Measurements from ENCODE around the gene A1CF. TPM values are rescaled to one million over a fixed set of nuclear protein-coding genes. Genes with fewer than 3 reads are reported as not detected.

A1CF gene
- total and polyA plus RNA-seq, 12 donors, result 0.04 to 0.07 (median 0.04) TPM; not detected in 9

GRCh38 chr10:50830066-50830465, 55.4 kb downstream of the A1CF start:
- 78 to 95% (median 92%) methylated on average over 1 of the region's 1 CpG for WGBS, 4 donors
- intact Hi-C loops (cut with DNase I), result no loop called here
- Histone ChIP-seq H3K4me3 (no peak overlapping the region), H3K9me3 (replicated peaks in 1 of 3) (no peaks in the 10 kb centered on the region), H3K4me1 (replicated peaks in 1 of 2) (no peaks in the 10 kb centered on the region), H3K27ac (no peak overlapping the region), H3K36me3 (replicated peaks in 1 of 2) (no peaks in the 10 kb centered on the region), H3K27me3 (no peaks in the 10 kb centered on the region)
- TF ChIP-seq POLR2A (IDR thresholded peaks at IDR 0.05) (no peak), CTCF (IDR thresholded peaks at IDR 0.05) (no peak)
- DNase-seq, result no peak

GRCh38 chr10:50824782-50825181, 60.6 kb downstream of the A1CF start:
- intact Hi-C loops (cut with DNase I), result no loop called here
- DNase-seq, result no peak
- H3K36me3 ChIP-seq (replicated peaks in 1 of 2), result no peaks in the 10 kb centered on the region
- no peaks in the 10 kb centered on the region for H3K9me3 ChIP-seq (replicated peaks in 1 of 3)
- no peak overlapping the region for H3K27ac ChIP-seq
- TF ChIP-seq CTCF (IDR thresholded peaks at IDR 0.05) (no peak), POLR2A (IDR thresholded peaks at IDR 0.05) (no peak)
- WGBS, 4 donors, result 55 to 78% (median 64%) methylated on average over 1 of the region's 1 CpG
- no peak overlapping the region for H3K4me3 ChIP-seq
- no peaks in the 10 kb centered on the region for H3K4me1 ChIP-seq (replicated peaks in 1 of 2)
- H3K27me3 ChIP-seq, result no peaks in the 10 kb centered on the region

DNA sequence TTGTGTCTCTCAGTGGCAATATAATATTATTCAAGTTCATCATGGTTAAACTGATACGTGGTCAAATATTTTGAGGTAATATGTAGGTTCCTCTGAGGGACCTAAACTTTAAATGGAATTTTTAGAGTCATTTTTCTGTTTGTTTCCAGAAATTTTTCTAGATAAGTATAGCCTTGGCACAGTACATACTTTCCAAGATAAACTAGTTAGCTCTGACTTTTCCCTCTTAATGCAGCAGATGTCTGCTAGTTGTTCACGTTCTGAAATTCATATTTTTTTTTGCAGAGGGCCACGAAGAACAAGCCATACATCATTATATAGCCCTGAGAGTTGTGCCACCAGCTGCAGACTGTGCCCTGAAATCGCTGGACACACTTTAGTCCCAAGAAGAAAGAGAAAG, 61.6 kb downstream of the A1CF start:
- no peak overlapping the region for H3K4me3 ChIP-seq
- 33 to 46% (median 37%) methylated on average over 4 of the region's 4 CpGs for WGBS, 4 donors
- H3K36me3 ChIP-seq (replicated peaks in 1 of 2), result no peaks in the 10 kb centered on the region
- H3K27ac ChIP-seq, result no peak overlapping the region
- no peaks in the 10 kb centered on the region for H3K9me3 ChIP-seq (replicated peaks in 1 of 3)
- H3K4me1 ChIP-seq (replicated peaks in 1 of 2), result no peaks in the 10 kb centered on the region
- no peaks in the 10 kb centered on the region for H3K27me3 ChIP-seq
- DNase-seq, result no peak
- TF ChIP-seq POLR2A (IDR thresholded peaks at IDR 0.05), result no peak
- TF ChIP-seq CTCF (IDR thresholded peaks at IDR 0.05), result no peak
- intact Hi-C loops (cut with DNase I), result no loop called here

GRCh38 chr10:50809596-50809995, 75.8 kb downstream of the A1CF start:
- Histone ChIP-seq H3K27me3 (peaks cover 2% of the 10 kb centered on the region), H3K9me3 (replicated peaks in 1 of 3) (no peaks in the 10 kb centered on the region), H3K4me3 (no peak overlapping the region), H3K27ac (no peak overlapping the region), H3K4me1 (replicated peaks in 1 of 2) (no peaks in the 10 kb centered on the region), H3K36me3 (replicated peaks in 1 of 2) (no peaks in the 10 kb centered on the region)
- 76 to 78% (median 77%) methylated on average over 7 of the region's 7 CpGs for WGBS, 4 donors
- no peak for DNase-seq
- TF ChIP-seq CTCF (IDR thresholded peaks at IDR 0.05), result no peak
- TF ChIP-seq POLR2A (IDR thresholded peaks at IDR 0.05), result no peak
- intact Hi-C loops (cut with DNase I), result no loop called here
